Stimulated activated CD8-positive, alpha-beta memory T cell treated with anti-CD3 and anti-CD28 coated beads, Interleukin-2, amount 100 ng/mL, for 48 hours (primary cell): ENCODE results near the gene ATAD3C.
"Not testable (repeated sequence)": the region's sequence is repeated elsewhere in the genome, so short reads cannot be mapped to it uniquely, and the experiment has no call there.

Experiments
- DNase-seq, 2 donors: peaks; one replicate each; pipeline ENCODE4 v3.0.0-alpha.2; 2020; ENCODE audit warnings: low read depth in 2 of 2

Gene ATAD3C

DNA sequence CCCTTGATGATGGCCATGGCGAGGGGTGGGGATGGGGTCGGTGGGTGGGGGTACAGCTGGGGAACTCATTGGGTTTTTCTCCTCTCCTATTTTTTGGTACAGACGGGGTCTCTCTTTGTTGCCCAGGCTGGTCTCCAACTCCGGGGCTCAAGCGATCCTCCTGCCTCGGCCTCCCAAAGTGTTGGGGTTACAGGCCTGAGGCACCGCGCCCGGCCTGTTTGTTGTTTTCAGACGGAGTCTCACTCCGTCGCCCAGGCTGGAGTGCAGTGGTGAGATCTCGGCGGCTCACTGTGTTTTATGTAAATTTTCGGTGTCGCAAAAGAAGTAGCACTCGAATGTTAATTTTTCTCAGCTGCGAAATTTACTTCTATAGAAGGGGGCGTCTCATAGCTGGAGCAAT lies 2.9 kb upstream of the ATAD3C start:
- not testable (repeated sequence) for DNase-seq

DNA sequence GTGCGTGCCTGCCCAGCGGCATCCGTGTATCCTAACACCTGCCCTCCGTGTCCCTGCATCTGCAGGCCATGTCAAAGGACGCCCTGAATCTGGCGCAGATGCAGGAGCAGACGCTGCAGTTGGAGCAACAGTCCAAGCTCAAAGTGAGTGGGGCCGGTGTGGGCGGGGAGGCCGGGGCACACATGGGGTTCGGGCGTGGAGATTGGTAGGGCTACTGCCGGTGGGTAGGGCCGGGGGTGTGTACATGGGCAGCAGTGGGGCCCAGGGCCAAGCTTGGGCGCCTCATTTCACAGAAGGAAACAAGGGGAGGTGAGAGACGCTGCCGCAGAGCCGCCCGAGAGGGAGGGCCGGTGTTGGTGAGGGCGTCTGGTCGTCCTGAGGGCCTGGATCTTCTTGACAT lies 1.1 kb downstream of the ATAD3C start:
- DNase-seq, result not testable (repeated sequence)

DNA sequence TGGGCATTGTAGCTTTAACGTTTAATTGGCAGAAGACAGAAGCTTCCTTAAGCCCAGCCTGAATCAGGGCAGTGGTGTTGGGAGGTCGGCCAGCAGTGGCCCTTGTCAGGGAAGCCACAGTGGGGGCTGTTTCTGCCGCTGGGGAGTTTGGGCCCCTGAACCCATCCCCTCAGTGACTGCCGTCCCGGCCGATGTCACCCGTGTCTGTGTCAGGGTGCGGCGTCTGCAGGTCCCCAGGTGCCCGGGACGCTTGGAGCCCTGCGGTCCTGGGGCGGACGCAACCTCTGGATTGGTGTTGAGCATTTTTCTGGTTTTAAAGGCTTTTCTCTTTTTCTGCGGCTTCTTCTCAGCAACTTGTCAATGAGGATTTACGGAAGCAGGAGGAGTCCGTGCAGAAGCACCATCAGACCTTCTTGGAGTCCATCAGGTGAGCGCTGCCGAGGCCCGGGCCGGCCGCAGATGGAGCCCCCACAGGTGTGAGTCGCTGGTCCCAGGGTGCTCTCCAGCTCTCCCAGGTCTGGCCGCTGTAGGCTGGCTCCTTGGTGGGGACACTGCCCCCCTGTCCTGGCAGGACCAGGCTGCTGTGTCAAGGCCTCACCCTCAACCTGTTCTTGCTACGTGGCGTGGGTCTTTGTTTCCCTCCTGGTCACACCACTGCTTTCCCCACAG lies 2.3 kb downstream of the ATAD3C start:
- no peak for DNase-seq

DNA sequence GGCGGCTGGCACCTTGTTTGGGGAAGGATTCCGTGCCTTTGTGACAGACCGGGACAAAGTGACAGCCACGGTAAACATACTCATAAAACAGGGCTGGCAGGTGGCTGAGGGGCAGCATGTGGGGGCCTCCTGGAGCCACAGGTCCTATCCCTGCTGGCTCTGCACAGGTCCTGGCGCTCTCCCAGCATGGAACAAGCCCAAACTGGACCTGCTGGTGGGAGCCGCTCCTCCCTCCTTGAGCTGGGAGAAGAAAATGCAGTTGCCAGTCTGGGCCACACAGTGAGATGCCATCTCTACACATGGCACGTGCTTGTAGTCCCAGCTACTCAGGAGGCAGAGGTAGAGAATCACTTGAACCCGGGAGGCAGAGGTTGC lies 2.9 kb downstream of the ATAD3C start:
- DNase-seq, result not testable (repeated sequence)

GRCh38 chr1:1452882-1453281 lies 3.4 kb downstream of the ATAD3C start:
- no peak for DNase-seq

- DNase-seq, result not testable (repeated sequence)
These were observed 5.0 kb downstream of the ATAD3C start for GRCh38 chr1:1454286-1455056.

DNA sequence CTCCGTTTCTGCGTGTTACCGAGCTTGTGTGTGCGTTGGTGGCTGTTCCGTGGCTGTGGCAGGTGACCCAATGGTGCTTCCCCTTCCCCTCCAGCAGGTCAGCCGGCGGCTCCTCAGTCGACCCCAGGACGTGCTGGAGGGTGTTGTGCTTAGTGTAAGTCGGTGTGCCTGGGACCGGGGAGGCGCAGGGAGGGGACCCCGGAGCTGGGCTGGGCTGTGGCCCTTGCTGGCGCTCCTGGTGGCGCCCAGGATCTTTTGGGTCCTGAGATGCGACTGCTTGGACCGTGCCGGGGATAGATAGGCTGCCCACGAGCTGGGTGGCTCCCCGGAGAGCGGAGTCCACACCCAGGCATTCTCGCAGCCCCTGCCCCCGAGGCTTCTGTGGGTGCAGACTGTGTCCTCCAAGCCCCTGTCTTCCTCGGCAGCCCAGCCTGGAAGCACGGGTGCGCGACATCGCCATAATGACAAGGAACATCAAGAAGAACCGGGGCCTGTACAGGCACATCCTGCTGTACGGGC lies 5.9 kb downstream of the ATAD3C start:
- DNase-seq, result no peak

DNA sequence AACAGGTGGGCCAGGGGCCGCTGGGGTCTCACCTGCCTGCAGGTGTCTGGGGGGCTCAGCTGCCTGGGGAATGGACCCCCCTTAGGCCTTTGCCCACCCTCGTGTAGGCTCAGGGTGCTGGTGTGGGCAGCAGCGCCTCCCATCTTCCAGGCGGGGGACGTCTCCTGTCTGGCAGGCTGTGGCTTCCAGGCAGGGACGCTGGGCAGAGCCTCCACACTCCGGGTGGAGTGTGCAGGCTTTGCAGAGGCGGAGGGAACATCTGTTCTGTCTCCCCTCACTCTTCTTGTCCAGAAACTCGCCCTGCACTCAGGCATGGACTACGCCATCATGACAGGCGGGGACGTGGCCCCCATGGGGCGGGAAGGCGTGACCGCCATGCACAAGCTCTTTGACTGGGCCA lies 6.4 kb downstream of the ATAD3C start:
- DNase-seq, result not testable (repeated sequence)

DNA sequence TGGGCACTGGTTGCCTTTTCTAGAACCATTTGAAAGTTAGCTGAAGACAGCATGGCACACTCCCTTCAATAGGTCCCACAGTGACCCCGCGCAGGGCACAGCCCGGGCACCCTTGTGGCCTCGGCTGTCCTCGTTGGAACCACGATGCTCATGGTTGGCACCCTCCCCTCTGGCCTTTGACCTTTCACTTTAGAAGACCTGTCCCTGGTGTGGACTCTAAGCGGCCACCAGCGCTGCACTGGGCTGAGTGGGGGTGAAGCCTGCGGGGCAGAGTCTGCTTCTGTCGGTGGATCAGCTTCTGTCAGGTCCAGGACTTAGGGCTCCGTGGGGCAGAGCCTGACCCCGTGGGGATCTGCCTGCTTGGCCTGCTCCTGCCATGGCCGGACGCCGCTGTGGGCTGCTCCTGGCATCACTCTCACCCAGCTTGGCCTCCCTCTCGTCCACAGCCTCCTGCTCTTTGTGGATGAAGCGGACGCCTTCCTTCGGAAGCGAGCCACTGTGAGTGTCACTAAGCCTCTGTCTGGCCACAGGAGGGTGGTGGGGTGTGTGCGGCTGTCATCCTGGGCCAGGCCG lies 7.3 kb downstream of the ATAD3C start:
- DNase-seq, result not testable (repeated sequence)

DNA sequence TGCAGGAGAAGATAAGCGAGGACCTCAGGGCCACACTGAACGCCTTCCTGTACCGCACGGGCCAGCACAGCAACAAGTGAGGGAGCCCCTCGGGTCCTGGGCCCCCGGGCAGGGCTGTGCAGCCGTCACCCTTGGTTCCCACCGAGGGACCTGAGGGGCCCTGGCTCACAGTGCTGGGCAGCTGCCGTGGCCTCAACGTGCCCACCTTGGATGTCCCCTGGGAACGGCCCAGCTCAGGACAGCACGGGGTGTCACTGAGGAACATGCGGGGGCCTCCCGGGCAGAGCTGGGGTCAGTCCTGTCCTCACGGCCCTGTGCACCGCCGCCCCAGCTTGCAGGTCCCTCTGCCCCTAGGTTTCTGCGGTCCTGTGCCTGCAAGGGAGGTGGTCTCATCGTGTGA lies 9.7 kb downstream of the ATAD3C start:
- not testable (repeated sequence) for DNase-seq

DNA sequence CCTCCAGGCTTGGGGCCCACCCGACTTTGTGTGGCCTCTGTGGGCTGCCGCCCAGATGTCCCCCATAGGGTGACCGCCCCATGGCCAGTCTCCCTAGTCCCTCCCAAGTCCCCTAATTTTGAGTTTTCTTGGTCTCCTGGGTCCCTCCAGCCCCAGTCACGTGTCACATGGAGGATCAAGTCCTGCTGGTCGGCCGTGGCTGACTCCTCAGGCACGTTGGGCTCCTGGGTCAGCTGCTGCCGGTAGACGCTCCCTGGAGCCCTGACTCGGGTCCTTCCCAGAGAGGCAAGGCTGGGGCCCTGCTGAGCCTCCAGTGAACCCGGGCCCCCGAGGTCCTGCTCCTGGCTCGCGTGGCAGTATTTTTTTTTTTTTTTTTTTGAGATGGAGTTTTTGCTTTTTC lies 10.2 kb downstream of the ATAD3C start:
- DNase-seq, result not testable (repeated sequence)

GRCh38 chr1:1460540-1461130 lies 11.1 kb downstream of the ATAD3C start:
- no peak for DNase-seq

DNA sequence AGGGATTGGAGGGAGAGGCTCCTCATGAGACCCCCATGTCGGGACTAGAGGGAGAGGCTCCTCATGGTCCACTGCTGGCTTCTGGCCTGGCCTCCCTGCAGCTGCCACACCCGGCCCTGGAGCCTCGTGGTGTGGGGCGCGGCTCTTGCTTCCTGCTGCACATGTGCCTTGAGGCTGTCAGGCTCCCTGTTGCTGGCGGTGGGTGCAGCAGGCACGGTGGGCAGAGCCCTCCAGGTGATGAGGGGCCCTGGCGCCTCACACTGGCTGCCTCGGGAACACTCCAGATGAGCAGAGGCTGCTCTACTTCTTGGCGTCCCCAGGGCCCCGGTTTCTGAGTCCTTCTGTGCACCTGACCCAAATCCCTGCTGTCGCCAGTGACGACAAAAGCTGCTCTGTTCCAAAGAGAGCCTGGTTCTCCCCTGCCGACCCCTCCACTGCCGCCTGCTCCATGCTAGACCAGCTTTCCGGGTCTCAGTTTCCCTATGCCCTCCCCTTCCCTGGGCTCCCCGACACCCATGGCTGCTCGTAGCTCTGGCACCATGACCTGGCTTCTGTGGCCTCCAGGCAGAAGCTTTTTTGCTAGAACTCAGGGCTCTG lies 12.3 kb downstream of the ATAD3C start:
- no peak for DNase-seq

DNA sequence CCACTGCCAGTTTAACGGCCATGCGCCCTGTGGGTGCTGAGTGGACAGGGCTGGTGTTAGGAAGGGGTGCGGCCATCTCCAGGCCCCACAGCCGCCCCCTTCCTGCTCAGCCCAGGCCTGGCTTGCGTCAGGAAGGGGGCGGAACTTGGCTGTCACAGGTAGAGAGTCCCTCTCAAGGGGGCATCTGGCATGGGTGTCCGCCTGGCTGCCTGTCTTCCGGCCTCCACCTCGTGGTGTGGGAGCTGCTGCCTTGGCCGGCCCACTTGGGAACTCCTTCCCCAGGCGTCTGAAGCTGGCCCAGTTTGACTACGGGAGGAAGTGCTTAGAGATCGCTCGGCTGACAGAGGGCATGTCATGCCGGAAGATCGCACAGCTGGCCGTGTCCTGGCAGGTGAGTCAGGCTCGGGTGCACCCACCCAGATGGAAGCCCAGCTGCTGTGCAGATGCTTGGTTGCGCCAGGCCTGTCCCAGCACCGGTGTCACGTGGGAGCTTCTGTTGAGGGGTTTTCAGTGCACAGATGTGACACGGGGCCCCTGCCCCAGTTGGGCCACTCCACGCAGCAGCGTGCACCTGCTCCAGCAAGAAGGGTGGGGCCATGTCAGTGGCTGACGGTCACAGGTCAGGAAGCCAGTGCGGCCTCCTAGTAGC lies 13.0 kb downstream of the ATAD3C start:
- DNase-seq, result no peak

- DNase-seq, result no peak
These were observed 13.8 kb downstream of the ATAD3C start for GRCh38 chr1:1463312-1463711.

- not testable (repeated sequence) for DNase-seq
These were observed 18.9 kb downstream of the ATAD3C start for GRCh38 chr1:1468196-1468985.

GRCh38 chr1:1470626-1471388 lies 21.3 kb downstream of the ATAD3C start:
- no peak for DNase-seq

DNA sequence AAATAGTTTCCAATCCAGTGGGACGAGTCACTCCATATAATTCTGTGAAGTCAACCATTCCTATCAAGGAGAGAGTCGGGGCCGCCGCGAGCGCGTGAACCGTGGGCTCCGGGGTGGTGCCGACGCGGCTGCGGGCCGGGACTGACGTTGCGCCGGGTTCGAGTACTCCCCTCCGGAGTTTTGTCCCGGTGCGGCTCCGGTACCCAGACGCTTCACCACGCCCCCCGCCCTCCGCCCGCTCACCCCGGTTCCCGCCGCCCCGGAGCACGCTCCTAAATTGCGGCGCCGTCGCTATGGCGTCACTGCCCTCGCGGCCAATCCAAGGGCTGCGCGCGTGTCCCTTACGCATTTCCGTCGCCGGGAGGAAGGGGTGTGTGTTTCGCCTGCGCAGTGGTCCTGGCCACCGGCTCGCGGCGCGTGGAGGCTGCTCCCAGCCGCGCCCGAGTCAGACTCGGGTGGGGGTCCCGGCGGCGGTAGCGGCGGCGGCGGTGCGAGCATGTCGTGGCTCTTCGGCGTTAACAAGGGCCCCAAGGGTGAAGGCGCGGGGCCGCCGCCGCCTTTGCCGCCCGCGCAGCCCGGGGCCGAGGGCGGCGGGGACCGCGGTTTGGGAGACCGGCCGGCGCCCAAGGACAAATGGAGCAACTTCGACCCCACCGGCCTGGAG lies 22.0 kb downstream of the ATAD3C start, which contains the start of gene ATAD3B:
Gene ATAD3B (plus strand): TSS at position 377 of the 664 bp plus-strand sequence. CDS start 120 bp downstream, at position 497.
- DNase-seq, result peak; percentile 96
